ENCODE measurements around the gene THG1L.

Gene THG1L

GRCh38 chr5:157743163-157744050 is 12.2 kb downstream of the THG1L start, which contains the start of gene LSM11:
TSS of gene LSM11 (plus strand) at chr5:157743712. CDS start at chr5:157743751, 39 bp downstream.
- Histone ChIP-seq H3K9ac (ENCODE audit: low read length in 2 of 2) (peak within 1 kb of the TSS; percentile 83 to 87), H3K4me1 (ENCODE audit: control insufficient read depth, insufficient read depth, low read length) (peaks cover 16% of the 10 kb centered on the region), H3K4me3 (ENCODE audit: low read length in 2 of 2) (peak within 1 kb of the TSS; percentile 84 to 91), H3K27ac (ENCODE audit: low read length) (peak within 1 kb of the TSS; percentile 53), H3K27me3 (ENCODE audit: control insufficient read depth in 1 of 2, insufficient read depth in 2 of 2, low read length in 2 of 2) (no peaks in the 10 kb centered on the region), H3K9me3 (ENCODE audit: control insufficient read depth in 2 of 2, low read length in 2 of 2) (no peaks in the 10 kb centered on the region), H3K36me3 (ENCODE audit: control insufficient read depth in 2 of 2, insufficient read depth in 2 of 2, low read length in 2 of 2) (peaks cover 8 to 12% of the 10 kb centered on the region in 2 donors)

GRCh38 chr5:157744051-157745011 is 13.1 kb downstream of the THG1L start:
- peaks cover 17% of the 10 kb centered on the region for H3K4me1 ChIP-seq (ENCODE audit: control insufficient read depth, insufficient read depth, low read length)
- H3K4me3 ChIP-seq (ENCODE audit: low read length in 2 of 2): peak overlapping the region; percentile 60 to 91
- no peaks in the 10 kb centered on the region for H3K27me3 ChIP-seq (ENCODE audit: control insufficient read depth in 1 of 2, insufficient read depth in 2 of 2, low read length in 2 of 2)
- peak overlapping the region; percentile 83 to 87 for H3K9ac ChIP-seq (ENCODE audit: low read length in 2 of 2)
- H3K36me3 ChIP-seq (ENCODE audit: control insufficient read depth in 2 of 2, insufficient read depth in 2 of 2, low read length in 2 of 2): peaks cover 4 to 10% of the 10 kb centered on the region in 2 donors
- peak overlapping the region; percentile 53 for H3K27ac ChIP-seq (ENCODE audit: low read length)
- H3K9me3 ChIP-seq (ENCODE audit: control insufficient read depth in 2 of 2, low read length in 2 of 2): no peaks in the 10 kb centered on the region

GRCh38 chr5:157745041-157745456 is 13.8 kb downstream of the THG1L start:
- Histone ChIP-seq H3K9ac (ENCODE audit: low read length in 2 of 2) (peak overlapping the region; percentile 83 to 87), H3K4me1 (ENCODE audit: control insufficient read depth, insufficient read depth, low read length) (peaks cover 17% of the 10 kb centered on the region), H3K27me3 (ENCODE audit: control insufficient read depth in 1 of 2, insufficient read depth in 2 of 2, low read length in 2 of 2) (no peaks in the 10 kb centered on the region), H3K4me3 (ENCODE audit: low read length in 2 of 2) (peak overlapping the region; percentile 60 to 91), H3K27ac (ENCODE audit: low read length) (peak overlapping the region; percentile 53), H3K9me3 (ENCODE audit: control insufficient read depth in 2 of 2, low read length in 2 of 2) (no peaks in the 10 kb centered on the region), H3K36me3 (ENCODE audit: control insufficient read depth in 2 of 2, insufficient read depth in 2 of 2, low read length in 2 of 2) (peaks cover 0 to 4% of the 10 kb centered on the region in 2 donors)

- Histone ChIP-seq H3K9ac (ENCODE audit: low read length in 2 of 2) (no peak overlapping the region), H3K4me1 (ENCODE audit: control insufficient read depth, insufficient read depth, low read length) (peaks cover 17% of the 10 kb centered on the region), H3K4me3 (ENCODE audit: low read length in 2 of 2) (no peak overlapping the region), H3K27me3 (ENCODE audit: control insufficient read depth in 1 of 2, insufficient read depth in 2 of 2, low read length in 2 of 2) (no peaks in the 10 kb centered on the region), H3K36me3 (ENCODE audit: control insufficient read depth in 2 of 2, insufficient read depth in 2 of 2, low read length in 2 of 2) (peaks cover 3 to 4% of the 10 kb centered on the region in 2 donors), H3K9me3 (ENCODE audit: control insufficient read depth in 2 of 2, low read length in 2 of 2) (no peaks in the 10 kb centered on the region), H3K27ac (ENCODE audit: low read length) (peak overlapping the region; percentile 6)
These were observed 16.0 kb downstream of the THG1L start for GRCh38 chr5:157747173-157747740.

GRCh38 chr5:157747766-157748700 is 16.8 kb downstream of the THG1L start:
- Histone ChIP-seq H3K9ac (ENCODE audit: low read length in 2 of 2) (no peak overlapping the region), H3K27me3 (ENCODE audit: control insufficient read depth in 1 of 2, insufficient read depth in 2 of 2, low read length in 2 of 2) (no peaks in the 10 kb centered on the region), H3K4me3 (ENCODE audit: low read length in 2 of 2) (no peak overlapping the region), H3K9me3 (ENCODE audit: control insufficient read depth in 2 of 2, low read length in 2 of 2) (no peaks in the 10 kb centered on the region), H3K27ac (ENCODE audit: low read length) (peak overlapping the region; percentile 53), H3K36me3 (ENCODE audit: control insufficient read depth in 2 of 2, insufficient read depth in 2 of 2, low read length in 2 of 2) (peaks cover 4 to 8% of the 10 kb centered on the region in 2 donors), H3K4me1 (ENCODE audit: control insufficient read depth, insufficient read depth, low read length) (peaks cover 16% of the 10 kb centered on the region)

GRCh38 chr5:157748760-157749461 is 17.7 kb downstream of the THG1L start:
- Histone ChIP-seq H3K36me3 (ENCODE audit: control insufficient read depth in 2 of 2, insufficient read depth in 2 of 2, low read length in 2 of 2) (peaks cover 9 to 13% of the 10 kb centered on the region in 2 donors), H3K27ac (ENCODE audit: low read length) (peak overlapping the region; percentile 53), H3K4me1 (ENCODE audit: control insufficient read depth, insufficient read depth, low read length) (peaks cover 12% of the 10 kb centered on the region), H3K9ac (ENCODE audit: low read length in 2 of 2) (no peak overlapping the region), H3K4me3 (ENCODE audit: low read length in 2 of 2) (no peak overlapping the region), H3K27me3 (ENCODE audit: control insufficient read depth in 1 of 2, insufficient read depth in 2 of 2, low read length in 2 of 2) (no peaks in the 10 kb centered on the region), H3K9me3 (ENCODE audit: control insufficient read depth in 2 of 2, low read length in 2 of 2) (no peaks in the 10 kb centered on the region)

GRCh38 chr5:157749462-157749799 is 18.2 kb downstream of the THG1L start:
- no peak overlapping the region for H3K9ac ChIP-seq (ENCODE audit: low read length in 2 of 2)
- no peaks in the 10 kb centered on the region for H3K27me3 ChIP-seq (ENCODE audit: control insufficient read depth in 1 of 2, insufficient read depth in 2 of 2, low read length in 2 of 2)
- H3K27ac ChIP-seq (ENCODE audit: low read length): no peak overlapping the region
- peaks cover 9 to 15% of the 10 kb centered on the region in 2 donors for H3K36me3 ChIP-seq (ENCODE audit: control insufficient read depth in 2 of 2, insufficient read depth in 2 of 2, low read length in 2 of 2)
- H3K9me3 ChIP-seq (ENCODE audit: control insufficient read depth in 2 of 2, low read length in 2 of 2): no peaks in the 10 kb centered on the region
- no peak overlapping the region for H3K4me3 ChIP-seq (ENCODE audit: low read length in 2 of 2)
- H3K4me1 ChIP-seq (ENCODE audit: control insufficient read depth, insufficient read depth, low read length): peaks cover 12% of the 10 kb centered on the region

- Histone ChIP-seq H3K27ac (ENCODE audit: low read length) (no peak overlapping the region), H3K36me3 (ENCODE audit: control insufficient read depth in 2 of 2, insufficient read depth in 2 of 2, low read length in 2 of 2) (peaks cover 17 to 22% of the 10 kb centered on the region in 2 donors), H3K4me3 (ENCODE audit: low read length in 2 of 2) (no peak overlapping the region), H3K9me3 (ENCODE audit: control insufficient read depth in 2 of 2, low read length in 2 of 2) (no peaks in the 10 kb centered on the region), H3K9ac (ENCODE audit: low read length in 2 of 2) (no peak overlapping the region), H3K27me3 (ENCODE audit: control insufficient read depth in 1 of 2, insufficient read depth in 2 of 2, low read length in 2 of 2) (no peaks in the 10 kb centered on the region), H3K4me1 (ENCODE audit: control insufficient read depth, insufficient read depth, low read length) (peaks cover 5% of the 10 kb centered on the region)
These were observed 19.1 kb downstream of the THG1L start for GRCh38 chr5:157750320-157750719.

- Histone ChIP-seq H3K4me3 (ENCODE audit: low read length in 2 of 2) (no peak overlapping the region), H3K27me3 (ENCODE audit: control insufficient read depth in 1 of 2, insufficient read depth in 2 of 2, low read length in 2 of 2) (no peaks in the 10 kb centered on the region), H3K27ac (ENCODE audit: low read length) (no peak overlapping the region), H3K36me3 (ENCODE audit: control insufficient read depth in 2 of 2, insufficient read depth in 2 of 2, low read length in 2 of 2) (peaks cover 21 to 38% of the 10 kb centered on the region in 2 donors), H3K4me1 (ENCODE audit: control insufficient read depth, insufficient read depth, low read length) (no peaks in the 10 kb centered on the region), H3K9me3 (ENCODE audit: control insufficient read depth in 2 of 2, low read length in 2 of 2) (no peaks in the 10 kb centered on the region), H3K9ac (ENCODE audit: low read length in 2 of 2) (no peak overlapping the region)
These were observed 24.9 kb downstream of the THG1L start for GRCh38 chr5:157756122-157756521.
